ENCODE results near the gene G6PC2.

The G6PC2 gene

GRCh38 chr2:168884975-168885374 lies 16.1 kb upstream of the G6PC2 start:
- Histone ChIP-seq H3K36me3 (ENCODE audit: insufficient read depth, low read depth, low read length) (peaks cover 39% of the 10 kb centered on the region), H3K4me1 (ENCODE audit: insufficient read depth, low read length) (peaks cover 6% of the 10 kb centered on the region; the same call in 1 of the 2 replicates), H3K9ac (ENCODE audit: low read depth, low read length) (no peak overlapping the region), H3K9me3 (ENCODE audit: insufficient read depth, low read depth, low read length) (no peaks in the 10 kb centered on the region), H3K27ac (ENCODE audit: low read length) (no peak overlapping the region), H3K27me3 (ENCODE audit: insufficient read depth, low read length) (no peaks in the 10 kb centered on the region), H3K4me3 (ENCODE audit: low read length) (no peak overlapping the region)

DNA sequence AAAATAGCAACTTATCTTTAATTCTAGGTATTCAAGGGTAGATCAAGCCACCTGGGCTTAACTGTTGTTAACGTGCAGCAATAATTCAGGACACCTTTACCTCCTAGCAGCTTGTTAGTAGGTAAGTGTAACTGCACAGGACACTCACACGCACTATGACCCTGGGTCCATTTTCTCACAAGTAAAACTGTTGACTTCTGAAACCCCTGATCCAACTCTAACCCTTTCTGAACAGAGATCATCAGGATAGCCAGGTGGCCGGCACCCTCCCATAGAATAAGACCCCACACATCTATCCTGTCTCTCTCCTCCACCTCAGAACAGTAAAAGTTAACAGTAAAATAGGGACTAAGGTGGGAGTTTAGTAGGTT lies 11.5 kb upstream of the G6PC2 start:
- Histone ChIP-seq H3K9me3 (ENCODE audit: insufficient read depth, low read depth, low read length) (no peaks in the 10 kb centered on the region), H3K9ac (ENCODE audit: low read depth, low read length) (peak overlapping the region; percentile 81), H3K27ac (ENCODE audit: low read length) (peak overlapping the region; percentile 2), H3K36me3 (ENCODE audit: insufficient read depth, low read depth, low read length) (peaks cover 32% of the 10 kb centered on the region), H3K27me3 (ENCODE audit: insufficient read depth, low read length) (peaks cover 16% of the 10 kb centered on the region), H3K4me3 (ENCODE audit: low read length) (peak overlapping the region; percentile 84), H3K4me1 (ENCODE audit: insufficient read depth, low read length) (peaks cover 10% of the 10 kb centered on the region; the same call in 1 of the 2 replicates)

DNA sequence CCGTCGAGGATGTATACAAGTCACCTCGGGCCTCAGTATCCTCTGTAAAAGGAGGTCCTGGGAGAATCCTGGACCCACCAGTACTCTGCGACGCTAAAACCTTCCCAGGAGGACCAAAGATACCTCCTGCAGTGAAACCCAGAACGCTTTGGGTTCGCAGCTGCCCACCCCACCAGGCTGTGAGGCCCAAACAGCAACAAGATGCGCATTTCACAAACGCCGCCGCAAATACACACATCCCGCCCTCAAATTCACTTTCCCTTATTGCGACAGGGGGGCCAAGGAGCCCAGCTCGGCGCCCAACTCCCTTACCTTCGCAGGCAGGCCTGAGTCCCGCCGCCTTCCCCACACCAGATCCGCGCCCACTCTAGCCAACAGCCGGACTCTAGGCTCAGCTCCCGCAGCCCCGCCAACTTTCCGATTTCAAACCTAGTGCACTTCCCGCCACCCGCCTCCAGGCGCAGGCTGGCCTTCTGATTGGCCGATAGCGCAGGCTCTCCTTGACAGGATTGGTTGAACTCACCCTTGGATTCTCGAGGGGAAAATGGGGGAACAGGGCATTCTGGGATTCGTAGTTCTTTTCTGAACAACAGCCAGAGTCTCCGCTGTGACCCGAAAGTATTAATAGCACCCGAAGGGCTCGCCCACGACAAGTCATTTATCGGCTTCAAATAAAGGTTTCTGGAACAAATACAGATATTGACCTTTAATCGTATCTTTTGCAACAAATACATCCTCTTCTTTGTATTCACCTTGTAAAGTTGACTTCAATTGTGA lies 10.9 kb upstream of the G6PC2 start, which contains the start of gene SPC25:
TSS of gene SPC25 (minus strand) at position 425 of the 777 bp plus-strand sequence. CDS start 911 bp downstream, outside the sequence.
- H3K9me3 ChIP-seq (ENCODE audit: insufficient read depth, low read depth, low read length): no peaks in the 10 kb centered on the region
- peak within 1 kb of the TSS; percentile 2 for H3K27ac ChIP-seq (ENCODE audit: low read length)
- H3K27me3 ChIP-seq (ENCODE audit: insufficient read depth, low read length): peaks cover 16% of the 10 kb centered on the region

GRCh38 chr2:168892327-168892726 lies 8.8 kb upstream of the G6PC2 start:
- peaks cover 16% of the 10 kb centered on the region for H3K27me3 ChIP-seq (ENCODE audit: insufficient read depth, low read length)
- H3K9ac ChIP-seq (ENCODE audit: low read depth, low read length): no peak overlapping the region
- H3K4me1 ChIP-seq (ENCODE audit: insufficient read depth, low read length): peaks cover 10% of the 10 kb centered on the region; the same call in 1 of the 2 replicates

More for the DNA sequence above, 10.9 kb upstream of the G6PC2 start, which contains the start of gene SPC25:
- Histone ChIP-seq H3K4me1 (ENCODE audit: insufficient read depth, low read length) (peaks cover 10% of the 10 kb centered on the region; the same call in 1 of the 2 replicates), H3K4me3 (ENCODE audit: low read length) (peak within 1 kb of the TSS; percentile 84), H3K36me3 (ENCODE audit: insufficient read depth, low read depth, low read length) (peaks cover 28% of the 10 kb centered on the region), H3K9ac (ENCODE audit: low read depth, low read length) (peak within 1 kb of the TSS; percentile 81)

DNA sequence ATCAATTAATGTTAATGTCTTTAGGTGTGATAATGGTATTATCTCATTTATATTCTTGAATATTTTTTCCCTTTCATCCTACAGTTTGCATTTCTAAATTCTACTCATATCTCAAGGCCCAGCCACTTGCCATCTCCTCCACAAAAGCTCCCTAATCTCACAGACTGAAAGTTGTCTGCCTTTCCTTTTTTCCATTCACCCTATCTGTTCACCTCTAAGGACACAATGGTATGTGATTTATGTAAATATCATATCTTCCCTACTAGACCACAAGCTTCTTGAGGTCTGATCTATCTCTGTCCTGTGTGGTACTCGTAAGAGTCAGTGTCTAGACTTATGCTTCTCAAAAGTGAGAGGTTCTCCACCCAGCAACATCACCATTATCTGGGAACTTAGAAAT lies 7.0 kb upstream of the G6PC2 start:
- no peak overlapping the region for H3K9ac ChIP-seq (ENCODE audit: low read depth, low read length)
- H3K4me3 ChIP-seq (ENCODE audit: low read length): no peak overlapping the region
- H3K9me3 ChIP-seq (ENCODE audit: insufficient read depth, low read depth, low read length): no peaks in the 10 kb centered on the region
- no peak overlapping the region for H3K27ac ChIP-seq (ENCODE audit: low read length)
- peaks cover 9% of the 10 kb centered on the region; the same call in 1 of the 2 replicates for H3K4me1 ChIP-seq (ENCODE audit: insufficient read depth, low read length)
- H3K36me3 ChIP-seq (ENCODE audit: insufficient read depth, low read depth, low read length): no peaks in the 10 kb centered on the region
- H3K27me3 ChIP-seq (ENCODE audit: insufficient read depth, low read length): peaks cover 16% of the 10 kb centered on the region

More at GRCh38 chr2:168892327-168892726, 8.8 kb upstream of the G6PC2 start:
- no peak overlapping the region for H3K4me3 ChIP-seq (ENCODE audit: low read length)
- H3K27ac ChIP-seq (ENCODE audit: low read length): no peak overlapping the region
- H3K9me3 ChIP-seq (ENCODE audit: insufficient read depth, low read depth, low read length): no peaks in the 10 kb centered on the region
- H3K36me3 ChIP-seq (ENCODE audit: insufficient read depth, low read depth, low read length): peaks cover 12% of the 10 kb centered on the region

DNA sequence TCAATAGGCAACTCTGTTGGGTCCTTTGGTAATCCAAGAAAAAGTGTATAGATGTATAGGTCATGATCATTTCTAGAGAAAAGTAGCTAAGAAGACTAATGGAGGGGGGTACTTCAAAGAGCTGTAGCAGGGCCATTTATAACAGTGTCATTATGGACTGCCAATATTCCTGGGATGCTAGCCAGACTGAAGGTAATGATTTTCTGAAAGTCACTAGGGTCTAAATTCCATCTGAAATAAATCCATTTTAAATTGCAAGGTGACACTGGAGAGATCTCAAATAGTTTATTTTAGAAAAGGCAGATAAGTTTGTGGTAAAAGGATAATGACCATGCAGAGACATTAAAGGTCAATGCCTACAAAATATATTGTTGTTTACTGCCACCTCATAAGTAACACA lies 6.4 kb upstream of the G6PC2 start:
- Histone ChIP-seq H3K27ac (ENCODE audit: low read length) (no peak overlapping the region), H3K9ac (ENCODE audit: low read depth, low read length) (no peak overlapping the region), H3K36me3 (ENCODE audit: insufficient read depth, low read depth, low read length) (no peaks in the 10 kb centered on the region), H3K4me1 (ENCODE audit: insufficient read depth, low read length) (peaks cover 4% of the 10 kb centered on the region; the same call in 1 of the 2 replicates), H3K9me3 (ENCODE audit: insufficient read depth, low read depth, low read length) (no peaks in the 10 kb centered on the region), H3K4me3 (ENCODE audit: low read length) (no peak overlapping the region), H3K27me3 (ENCODE audit: insufficient read depth, low read length) (peaks cover 16% of the 10 kb centered on the region)

DNA sequence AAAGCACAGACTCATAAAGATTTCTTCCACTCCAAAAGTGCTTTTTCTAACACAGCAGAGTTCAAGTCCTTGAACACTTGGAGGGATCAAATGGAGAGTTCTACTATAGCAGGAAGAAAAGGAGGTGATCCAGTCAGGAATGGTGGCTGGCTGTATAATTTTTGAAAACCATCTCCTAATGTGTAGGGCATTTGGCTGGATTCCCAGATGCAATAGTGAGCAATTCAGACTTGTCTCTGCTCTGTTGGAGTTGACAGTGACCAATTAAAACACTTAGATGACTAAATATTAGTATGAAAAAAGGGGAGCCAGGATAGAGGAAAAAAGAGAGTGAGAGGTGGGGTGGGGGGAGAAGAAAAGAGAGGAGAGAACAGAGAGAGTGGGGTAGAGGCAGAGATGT lies 5.3 kb upstream of the G6PC2 start:
- Histone ChIP-seq H3K27me3 (ENCODE audit: insufficient read depth, low read length) (peaks cover 13% of the 10 kb centered on the region), H3K4me1 (ENCODE audit: insufficient read depth, low read length) (peaks cover under 1% of the 10 kb centered on the region; the same call in 1 of the 2 replicates), H3K36me3 (ENCODE audit: insufficient read depth, low read depth, low read length) (no peaks in the 10 kb centered on the region), H3K9me3 (ENCODE audit: insufficient read depth, low read depth, low read length) (no peaks in the 10 kb centered on the region), H3K4me3 (ENCODE audit: low read length) (no peak overlapping the region), H3K27ac (ENCODE audit: low read length) (no peak overlapping the region), H3K9ac (ENCODE audit: low read depth, low read length) (no peak overlapping the region)

DNA sequence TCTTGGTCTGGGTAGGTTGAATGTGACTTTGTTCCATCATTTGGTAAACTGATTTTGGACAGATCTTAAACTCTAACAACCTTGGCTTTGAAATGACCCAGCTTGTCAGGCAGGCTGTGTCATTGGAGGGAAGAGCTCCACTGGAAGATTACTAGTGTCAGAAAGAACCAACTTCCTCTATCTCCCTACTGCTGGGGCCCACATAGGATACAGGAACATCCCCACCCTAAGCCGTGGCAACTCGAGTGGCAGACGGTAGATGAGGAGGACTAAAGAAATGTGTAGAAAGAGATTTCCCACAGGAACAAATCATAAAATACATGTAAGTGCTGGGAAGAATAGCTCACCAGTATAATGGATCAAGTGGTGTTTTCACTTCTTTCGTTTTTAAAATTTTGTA lies 4.3 kb upstream of the G6PC2 start:
- Histone ChIP-seq H3K27me3 (ENCODE audit: insufficient read depth, low read length) (peaks cover 3% of the 10 kb centered on the region; the same call in 1 of the 2 replicates), H3K4me3 (ENCODE audit: low read length) (no peak overlapping the region), H3K9me3 (ENCODE audit: insufficient read depth, low read depth, low read length) (no peaks in the 10 kb centered on the region), H3K27ac (ENCODE audit: low read length) (no peak overlapping the region), H3K4me1 (ENCODE audit: insufficient read depth, low read length) (no peaks in the 10 kb centered on the region), H3K36me3 (ENCODE audit: insufficient read depth, low read depth, low read length) (no peaks in the 10 kb centered on the region), H3K9ac (ENCODE audit: low read depth, low read length) (no peak overlapping the region)

DNA sequence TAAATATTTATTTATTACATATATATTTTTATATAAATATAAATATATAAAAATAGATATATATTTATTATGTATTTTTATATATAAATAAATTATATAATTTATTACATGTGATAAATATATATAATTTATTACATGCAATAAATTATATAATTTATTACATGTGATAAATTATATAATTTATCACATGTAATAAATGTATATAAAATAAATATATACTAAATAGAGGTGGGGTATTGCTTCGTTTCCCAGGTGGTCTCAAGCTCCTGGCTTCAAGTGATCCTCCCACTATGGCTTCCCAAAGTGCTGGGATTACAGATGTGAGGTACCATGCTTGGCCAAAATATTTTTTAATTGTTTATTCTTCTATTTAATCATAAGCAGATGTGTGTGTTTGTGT lies 3.6 kb upstream of the G6PC2 start:
- no peaks in the 10 kb centered on the region for H3K9me3 ChIP-seq (ENCODE audit: insufficient read depth, low read depth, low read length)
- H3K36me3 ChIP-seq (ENCODE audit: insufficient read depth, low read depth, low read length): no peaks in the 10 kb centered on the region
- no peaks in the 10 kb centered on the region for H3K4me1 ChIP-seq (ENCODE audit: insufficient read depth, low read length)
- H3K4me3 ChIP-seq (ENCODE audit: low read length): no peak overlapping the region
- H3K27me3 ChIP-seq (ENCODE audit: insufficient read depth, low read length): no peaks in the 10 kb centered on the region
- H3K27ac ChIP-seq (ENCODE audit: low read length): no peak overlapping the region
- H3K9ac ChIP-seq (ENCODE audit: low read depth, low read length): no peak overlapping the region

DNA sequence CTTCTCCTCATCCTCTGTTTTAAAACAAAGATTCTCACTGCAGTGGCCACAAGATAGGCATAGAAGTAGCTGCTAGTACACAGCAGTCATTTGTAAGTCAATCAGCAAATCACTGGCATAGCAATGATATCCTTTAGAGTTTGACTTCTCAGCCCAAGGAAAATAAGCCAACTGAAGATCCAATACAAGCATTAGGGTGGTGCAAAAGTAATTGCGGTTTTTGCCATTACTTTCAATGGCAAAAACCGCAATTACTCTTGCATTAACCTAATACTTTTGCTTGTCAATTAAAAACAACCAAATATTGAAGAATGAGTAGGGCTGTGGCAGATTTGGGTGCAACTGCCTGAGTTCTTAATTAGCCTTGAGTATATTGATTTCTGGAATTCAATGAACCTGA lies 2.8 kb downstream of the G6PC2 start:
- no peak overlapping the region for H3K4me3 ChIP-seq (ENCODE audit: low read length)
- H3K36me3 ChIP-seq (ENCODE audit: insufficient read depth, low read depth, low read length): no peaks in the 10 kb centered on the region
- no peaks in the 10 kb centered on the region for H3K27me3 ChIP-seq (ENCODE audit: insufficient read depth, low read length)
- no peaks in the 10 kb centered on the region for H3K9me3 ChIP-seq (ENCODE audit: insufficient read depth, low read depth, low read length)
- no peak overlapping the region for H3K9ac ChIP-seq (ENCODE audit: low read depth, low read length)
- H3K4me1 ChIP-seq (ENCODE audit: insufficient read depth, low read length): peaks cover 13% of the 10 kb centered on the region
- no peak overlapping the region for H3K27ac ChIP-seq (ENCODE audit: low read length)

GRCh38 chr2:168904358-168904757 lies 3.3 kb downstream of the G6PC2 start:
- Histone ChIP-seq H3K4me3 (ENCODE audit: low read length) (no peak overlapping the region), H3K4me1 (ENCODE audit: insufficient read depth, low read length) (peaks cover 13% of the 10 kb centered on the region), H3K27me3 (ENCODE audit: insufficient read depth, low read length) (no peaks in the 10 kb centered on the region), H3K36me3 (ENCODE audit: insufficient read depth, low read depth, low read length) (no peaks in the 10 kb centered on the region), H3K9me3 (ENCODE audit: insufficient read depth, low read depth, low read length) (no peaks in the 10 kb centered on the region), H3K9ac (ENCODE audit: low read depth, low read length) (no peak overlapping the region), H3K27ac (ENCODE audit: low read length) (no peak overlapping the region)
